Smooth muscle cell (in vitro differentiated cells): Measurements from ENCODE around the gene VIPR1. TPM values are rescaled to one million over a fixed set of nuclear protein-coding genes. Genes with fewer than 3 reads are reported as not detected.
A peak's percentile ranks its signal among the peaks of the same experiment; 100 is the strongest.

Source experiments
- DNase-seq: peaks from one replicate; lab custom pipeline; 2025; ENCODE audit not compliant: unreplicated experiment; lab: John Stamatoyannopoulos, UW
- H2AFZ ChIP-seq: fragments of 200-600 bp; sonication (generic); 2 replicates; pipeline ENCODE4 v1.6.0; 2016; ENCODE audit warnings: antibody characterized with exemption, low read depth, mild to moderate bottlenecking
- H3F3A ChIP-seq: fragments of 200-600 bp; sonication (generic); 2 replicates; pipeline ENCODE4 v1.6.0; 2017; ENCODE audit warnings: antibody characterized with exemption, low read depth
- H3K27ac ChIP-seq: fragments of 200-600 bp; sonication (generic); 2 replicates; pipeline ENCODE4 v1.5.1; 2016; ENCODE audit warnings: low read depth, mild to moderate bottlenecking
- H3K27me3 ChIP-seq: fragments of 200-600 bp; sonication (generic); 2 replicates; pipeline ENCODE4 v1.6.1; 2016; ENCODE audit warnings: low read depth, mild to moderate bottlenecking
- H3K36me3 ChIP-seq: fragments of 200-600 bp; sonication (generic); 2 replicates; pipeline ENCODE4 v1.5.1; 2016; ENCODE audit warnings: low read depth
- H3K4me1 ChIP-seq: fragments of 200-600 bp; sonication (generic); 2 replicates; pipeline ENCODE4 v1.5.1; 2016; ENCODE audit warnings: low read depth
- H3K4me2 ChIP-seq: fragments of 200-600 bp; sonication (generic); 2 replicates; pipeline ENCODE4 v1.6.0; 2016; ENCODE audit warnings: mild to moderate bottlenecking
- H3K4me3 ChIP-seq: fragments of 200-600 bp; sonication (generic); 2 replicates; pipeline ENCODE4 v1.5.1; 2016; ENCODE audit warnings: mild to moderate bottlenecking
- H3K79me2 ChIP-seq: fragments of 200-600 bp; sonication (generic); 2 replicates; pipeline ENCODE4 v1.6.0; 2016; ENCODE audit warnings: low read depth, mild to moderate bottlenecking
- H3K9ac ChIP-seq: fragments of 200-600 bp; sonication (generic); 2 replicates; pipeline ENCODE4 v1.6.0; 2016; ENCODE audit warnings: low read depth
- H3K9me3 ChIP-seq: fragments of 200-600 bp; sonication (generic); replicated peaks from 2 replicates; pipeline ENCODE4 v1.5.1; 2016; ENCODE audit warnings: low read depth
- H4K20me1 ChIP-seq: fragments of 200-600 bp; sonication (generic); 2 replicates; pipeline ENCODE4 v1.6.0; 2016; ENCODE audit warnings: low read depth
- WGBS: methylation state at CpG from one replicate; pipeline ENCODE4 v1.1.7; 2016; ENCODE audit warnings: low lambda C conversion rate; 5-methylcytosine and 5-hydroxymethylcytosine counted together
- polyA plus RNA-seq: library from polyadenylated mRNA; unstranded; fragments of >200 nt; fragmentation: Nextera tagmentation; extraction: Ambion mirVana; gene quantifications from 2 replicates; pipeline ENCODE4 v1.2.1, GENCODE V29; 2016
- total RNA-seq: library from RNA; depleted of rRNA; stranded (reverse); fragments of >200 nt; gene quantifications from 2 replicates; pipeline ENCODE4 v1.2.3, GENCODE V29; 2014
- TF ChIP-seq, protein P1 (sequence below): fragments of 200-600 bp; sonication (generic); IDR thresholded peaks from 2 replicates; pipeline ENCODE4 v1.5.1; 2017; ENCODE audit warnings: borderline replicate concordance, mild to moderate bottlenecking, antibody characterized with exemption; ENCODE audit not compliant: insufficient read depth, poor library complexity, severe bottlenecking

VIPR1 gene
- total and polyA plus RNA-seq, 2 experiments from 2014 or later: 0.86 to 1.3 TPM

DNA sequence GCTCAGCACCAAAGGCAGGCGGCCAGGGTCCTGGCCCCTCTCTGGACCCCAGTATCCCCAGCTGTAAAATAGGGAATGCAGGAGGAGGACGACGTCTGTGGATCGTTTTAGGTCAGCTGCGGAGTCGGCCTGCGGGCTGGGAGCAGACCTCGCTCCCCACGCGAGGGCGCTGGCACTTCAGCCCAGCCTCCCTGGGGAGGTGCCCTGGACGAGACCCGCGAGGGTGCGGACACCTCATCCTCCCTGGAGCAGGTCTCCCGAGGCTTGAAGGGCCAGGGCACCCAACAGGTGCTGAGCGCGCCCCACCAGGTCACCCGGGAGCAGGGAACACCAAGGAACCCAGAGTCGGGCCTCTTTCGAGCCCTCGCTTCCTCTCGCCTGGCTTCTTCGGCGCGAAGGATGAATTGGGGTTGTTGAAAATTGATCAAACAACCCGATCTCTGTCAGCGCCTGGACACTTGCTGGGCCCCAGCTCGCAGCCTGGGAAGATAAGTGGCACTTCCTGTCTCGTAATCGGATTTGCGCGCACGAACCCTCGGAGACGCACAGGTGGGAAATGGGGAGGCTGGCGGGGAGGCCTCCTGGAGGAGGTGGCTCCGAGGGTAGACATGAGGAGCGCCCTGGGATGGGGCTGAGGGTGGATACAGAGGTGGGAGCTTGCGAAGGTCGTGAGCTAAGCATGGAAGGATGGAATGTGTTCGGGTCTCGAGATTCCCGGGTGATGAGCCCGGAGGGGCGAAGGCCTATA lies 588 bp upstream of the VIPR1 start:
- peak overlapping the region; percentile 82 for H2AFZ ChIP-seq
- H3K9ac ChIP-seq: no peak overlapping the region
- TF ChIP-seq, protein P1, sequence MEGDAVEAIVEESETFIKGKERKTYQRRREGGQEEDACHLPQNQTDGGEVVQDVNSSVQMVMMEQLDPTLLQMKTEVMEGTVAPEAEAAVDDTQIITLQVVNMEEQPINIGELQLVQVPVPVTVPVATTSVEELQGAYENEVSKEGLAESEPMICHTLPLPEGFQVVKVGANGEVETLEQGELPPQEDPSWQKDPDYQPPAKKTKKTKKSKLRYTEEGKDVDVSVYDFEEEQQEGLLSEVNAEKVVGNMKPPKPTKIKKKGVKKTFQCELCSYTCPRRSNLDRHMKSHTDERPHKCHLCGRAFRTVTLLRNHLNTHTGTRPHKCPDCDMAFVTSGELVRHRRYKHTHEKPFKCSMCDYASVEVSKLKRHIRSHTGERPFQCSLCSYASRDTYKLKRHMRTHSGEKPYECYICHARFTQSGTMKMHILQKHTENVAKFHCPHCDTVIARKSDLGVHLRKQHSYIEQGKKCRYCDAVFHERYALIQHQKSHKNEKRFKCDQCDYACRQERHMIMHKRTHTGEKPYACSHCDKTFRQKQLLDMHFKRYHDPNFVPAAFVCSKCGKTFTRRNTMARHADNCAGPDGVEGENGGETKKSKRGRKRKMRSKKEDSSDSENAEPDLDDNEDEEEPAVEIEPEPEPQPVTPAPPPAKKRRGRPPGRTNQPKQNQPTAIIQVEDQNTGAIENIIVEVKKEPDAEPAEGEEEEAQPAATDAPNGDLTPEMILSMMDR: peak; percentile 39
- H3K4me1 ChIP-seq: peaks cover 6% of the 10 kb centered on the region
- DNase-seq: no peak
- H3K9me3 ChIP-seq: no peaks in the 10 kb centered on the region
- H3F3A ChIP-seq: no peaks in the 10 kb centered on the region
- H3K27me3 ChIP-seq: peaks cover 52% of the 10 kb centered on the region
- 2% methylated on average over 41 of the region's 46 CpGs for WGBS
- H4K20me1 ChIP-seq: no peaks in the 10 kb centered on the region
- H3K36me3 ChIP-seq: no peaks in the 10 kb centered on the region
- peak overlapping the region; percentile 92 for H3K4me2 ChIP-seq
- H3K4me3 ChIP-seq: peak overlapping the region; percentile 58
- H3K79me2 ChIP-seq: no peaks in the 10 kb centered on the region
- no peak overlapping the region for H3K27ac ChIP-seq

DNA sequence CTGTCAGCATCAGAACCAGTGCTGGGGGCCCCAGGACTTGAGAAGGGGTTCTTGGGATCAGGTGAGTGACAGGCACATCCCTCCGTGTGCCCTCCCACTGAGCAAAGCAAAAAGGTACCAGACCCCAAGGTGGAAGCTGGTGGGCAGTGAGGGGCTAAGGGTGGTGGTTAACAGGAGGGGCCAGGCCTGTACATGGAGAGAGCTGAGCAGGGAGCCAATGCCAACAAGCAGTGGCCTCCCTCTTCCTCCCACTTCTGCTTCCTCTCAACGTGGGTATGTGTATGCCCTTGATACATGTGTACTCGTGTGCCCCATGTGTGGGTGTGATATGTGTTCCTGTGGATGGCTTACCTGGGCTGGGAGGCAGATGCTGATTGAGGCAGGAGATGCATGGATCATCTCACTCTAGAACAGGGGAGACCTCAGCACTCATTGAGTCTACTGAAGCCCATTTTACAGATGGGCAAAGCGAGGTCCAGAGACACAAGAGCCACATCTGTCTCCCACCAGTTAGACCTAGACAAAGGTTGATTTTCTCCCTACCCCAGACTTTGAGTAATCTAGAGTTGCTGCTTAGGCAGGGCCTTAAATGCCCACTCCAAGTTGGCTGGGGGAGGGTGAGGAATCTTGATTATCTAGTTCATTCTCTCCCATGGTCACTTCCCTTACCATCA lies 945 bp downstream of the VIPR1 start:
- Histone ChIP-seq H3K4me1 (peaks cover 6% of the 10 kb centered on the region), H3K4me3 (no peak overlapping the region), H3K27ac (no peak overlapping the region), H3K36me3 (no peaks in the 10 kb centered on the region), H3K79me2 (no peaks in the 10 kb centered on the region), H2AFZ (no peak overlapping the region), H3K27me3 (peaks cover 48% of the 10 kb centered on the region), H3K9ac (no peak overlapping the region), H3K4me2 (no peak overlapping the region), H4K20me1 (no peaks in the 10 kb centered on the region), H3F3A (no peaks in the 10 kb centered on the region), H3K9me3 (no peaks in the 10 kb centered on the region)
- 76% methylated on average over 4 of the region's 4 CpGs for WGBS
- no peak for DNase-seq
- TF ChIP-seq, protein P1: no peak

DNA sequence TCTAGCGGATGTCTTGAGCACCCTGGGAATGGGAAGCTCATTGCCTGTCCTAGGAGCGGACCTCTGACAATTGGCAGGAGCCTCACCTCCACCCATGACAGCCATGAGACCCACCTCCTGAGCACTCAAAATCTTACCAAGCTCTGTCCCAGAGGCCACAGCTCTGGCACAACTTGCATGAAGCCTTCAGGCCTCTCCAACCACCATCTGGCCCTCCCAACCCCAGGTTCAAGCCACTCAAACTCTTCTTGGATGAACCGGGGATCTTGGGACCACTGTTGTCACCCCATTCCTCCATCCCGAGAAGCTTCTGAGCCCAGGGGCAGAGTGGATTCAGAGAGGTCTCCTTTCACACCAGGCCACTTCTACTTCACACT lies 1.5 kb downstream of the VIPR1 start:
- WGBS: 91% methylated on average over 4 of the region's 4 CpGs
- H3K36me3 ChIP-seq: no peaks in the 10 kb centered on the region
- no peaks in the 10 kb centered on the region for H3K79me2 ChIP-seq
- peaks cover 6% of the 10 kb centered on the region for H3K4me1 ChIP-seq
- no peak overlapping the region for H2AFZ ChIP-seq
- no peak overlapping the region for H3K9ac ChIP-seq
- no peak for DNase-seq
- H3F3A ChIP-seq: no peaks in the 10 kb centered on the region
- H3K27me3 ChIP-seq: peaks cover 43% of the 10 kb centered on the region
- no peaks in the 10 kb centered on the region for H3K9me3 ChIP-seq
- H3K4me3 ChIP-seq: no peak overlapping the region
- TF ChIP-seq, protein P1: no peak
- H3K4me2 ChIP-seq: no peak overlapping the region
- no peak overlapping the region for H3K27ac ChIP-seq
- H4K20me1 ChIP-seq: no peaks in the 10 kb centered on the region
